Fibroblast of pulmonary artery (primary cell): ENCODE measurements around the gene SLC16A11.

Source experiments
- DNase-seq: peaks from one replicate; pipeline ENCODE4 v3.0.0-alpha.2; 2010; ENCODE audit warnings: low read depth
- H3K4me3 ChIP-seq: replicated peaks from 2 replicates; pipeline ENCODE4 v1.5.1; 2011; ENCODE audit warnings: low read depth, mild to moderate bottlenecking, control low read depth, low read length, moderate library complexity
- CTCF ChIP-seq: IDR thresholded peaks from 2 replicates; pipeline ENCODE4 v1.5.1; 2011; ENCODE audit warnings: mild to moderate bottlenecking, control low read depth, low read length, inconsistent platforms; ENCODE audit errors: missing control alignments

The SLC16A11 gene

GRCh38 chr17:7042501-7043181, 1.3 kb downstream of the SLC16A11 start:
- H3K4me3 ChIP-seq, result peak overlapping the region; percentile 50
- no peak for TF ChIP-seq CTCF
- DNase-seq, result no peak

DNA sequence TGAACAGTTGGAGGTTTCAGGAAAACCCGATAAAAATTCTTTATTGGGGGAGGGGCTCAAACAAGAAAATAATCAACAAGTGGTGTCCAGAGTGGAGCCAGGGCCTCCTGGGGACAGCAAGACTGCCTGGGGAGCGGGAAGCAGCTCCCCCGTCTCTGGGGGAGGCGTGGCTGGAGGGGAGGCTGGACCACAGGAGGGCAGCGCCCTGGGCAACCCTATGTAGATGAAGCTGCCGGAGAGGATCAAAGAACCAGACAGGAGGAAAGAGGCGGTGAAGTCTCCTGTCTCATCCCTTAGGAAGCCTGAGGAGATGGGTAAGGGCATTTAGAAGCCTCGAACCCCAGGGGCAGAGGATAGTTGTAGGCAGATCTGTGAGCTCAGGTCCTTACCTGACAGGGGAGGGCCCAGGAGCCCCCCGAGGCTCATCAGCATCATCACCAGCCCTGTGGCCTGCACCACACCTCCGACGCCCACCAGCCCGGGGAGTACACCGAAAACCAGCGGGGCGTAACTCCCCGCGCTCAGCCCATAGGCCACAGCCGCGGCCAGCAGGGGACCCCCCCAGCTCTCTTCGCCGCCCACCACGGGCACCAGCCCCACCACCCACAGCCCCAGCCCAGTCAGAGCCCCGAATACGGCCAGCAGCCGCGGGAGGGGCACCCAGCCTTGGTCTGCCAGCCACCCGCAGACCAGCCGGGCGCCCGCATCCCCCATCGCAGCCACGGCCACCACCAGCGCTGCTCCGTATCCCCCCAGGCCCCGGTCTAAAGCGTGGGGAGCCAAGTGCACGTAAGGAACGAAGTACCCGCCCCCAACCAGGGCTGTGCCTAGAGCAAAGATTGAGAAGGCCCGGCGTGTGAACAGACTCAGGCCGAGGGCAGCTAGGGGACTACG, 2.0 kb downstream of the SLC16A11 start:
- no peak for TF ChIP-seq CTCF
- peak overlapping the region; percentile 19 for H3K4me3 ChIP-seq
- no peak for DNase-seq

- no peak overlapping the region for H3K4me3 ChIP-seq
- TF ChIP-seq CTCF, result no peak
- DNase-seq, result no peak
These were observed 4.1 kb downstream of the SLC16A11 start for GRCh38 chr17:7039832-7040231.

DNA sequence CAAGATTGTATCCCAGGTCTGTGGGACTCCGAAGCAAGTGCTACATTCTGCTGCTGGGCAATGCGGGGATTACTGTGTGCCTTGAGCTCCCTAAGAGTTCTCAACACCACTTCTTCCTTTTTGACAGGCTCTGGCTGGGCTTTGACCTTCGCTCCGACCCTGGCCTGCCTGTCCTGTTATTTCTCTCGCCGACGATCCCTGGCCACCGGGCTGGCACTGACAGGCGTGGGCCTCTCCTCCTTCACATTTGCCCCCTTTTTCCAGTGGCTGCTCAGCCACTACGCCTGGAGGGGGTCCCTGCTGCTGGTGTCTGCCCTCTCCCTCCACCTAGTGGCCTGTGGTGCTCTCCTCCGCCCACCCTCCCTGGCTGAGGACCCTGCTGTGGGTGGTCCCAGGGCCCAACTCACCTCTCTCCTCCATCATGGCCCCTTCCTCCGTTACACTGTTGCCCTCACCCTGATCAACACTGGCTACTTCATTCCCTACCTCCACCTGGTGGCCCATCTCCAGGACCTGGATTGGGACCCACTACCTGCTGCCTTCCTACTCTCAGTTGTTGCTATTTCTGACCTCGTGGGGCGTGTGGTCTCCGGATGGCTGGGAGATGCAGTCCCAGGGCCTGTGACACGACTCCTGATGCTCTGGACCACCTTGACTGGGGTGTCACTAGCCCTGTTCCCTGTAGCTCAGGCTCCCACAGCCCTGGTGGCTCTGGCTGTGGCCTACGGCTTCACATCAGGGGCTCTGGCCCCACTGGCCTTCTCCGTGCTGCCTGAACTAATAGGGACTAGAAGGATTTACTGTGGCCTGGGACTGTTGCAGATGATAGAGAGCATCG, 5.6 kb downstream of the SLC16A11 start:
- no peak for DNase-seq
- no peak overlapping the region for H3K4me3 ChIP-seq
- TF ChIP-seq CTCF, result no peak

DNA sequence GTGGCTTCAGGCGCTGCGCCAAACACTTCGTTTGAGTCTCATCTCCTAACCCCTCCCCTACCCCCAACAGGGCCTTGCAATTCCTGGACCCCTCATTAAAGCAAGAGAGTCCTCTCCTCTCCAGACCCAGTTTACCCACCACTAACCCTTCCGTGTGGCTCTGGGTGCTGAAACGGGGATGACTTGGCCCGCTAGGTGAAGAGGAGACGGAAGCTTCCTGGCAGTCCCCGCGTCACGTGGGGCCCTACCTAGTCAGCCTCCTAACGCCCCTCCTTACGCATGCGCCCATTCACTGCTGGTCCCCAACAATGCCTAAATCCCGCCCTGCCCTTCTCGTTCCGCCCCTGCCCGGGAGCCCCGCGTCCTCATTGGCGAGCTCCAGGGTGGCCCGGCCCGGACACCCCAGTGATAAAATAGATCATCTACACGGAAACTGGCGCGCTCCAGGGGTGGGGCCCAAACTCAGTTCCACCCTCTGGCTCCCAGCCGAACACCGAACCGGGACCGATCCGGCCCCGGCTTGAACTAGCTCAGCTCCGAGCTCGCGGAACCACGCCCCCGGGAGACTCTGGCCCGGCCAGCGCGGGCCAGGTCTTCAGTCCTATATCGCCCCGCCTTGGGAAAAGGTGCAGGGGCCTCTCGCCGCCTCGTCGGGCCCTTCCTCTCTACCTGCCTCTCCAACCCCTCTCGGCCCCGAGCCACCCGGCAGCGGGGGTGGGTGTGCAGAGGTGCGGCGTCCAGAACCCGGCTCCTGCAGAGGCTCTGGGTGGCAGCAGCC, 8.1 kb downstream of the SLC16A11 start, which contains the start of gene SLC16A13:
Gene SLC16A13, plus strand, starts transcription at position 425 of the 778 bp plus-strand sequence. CDS start 368 bp downstream, outside the sequence.
- TF ChIP-seq CTCF, result no peak
- H3K4me3 ChIP-seq, result peak within 1 kb of the TSS; percentile 79
- DNase-seq, result peak; percentile 96

DNA sequence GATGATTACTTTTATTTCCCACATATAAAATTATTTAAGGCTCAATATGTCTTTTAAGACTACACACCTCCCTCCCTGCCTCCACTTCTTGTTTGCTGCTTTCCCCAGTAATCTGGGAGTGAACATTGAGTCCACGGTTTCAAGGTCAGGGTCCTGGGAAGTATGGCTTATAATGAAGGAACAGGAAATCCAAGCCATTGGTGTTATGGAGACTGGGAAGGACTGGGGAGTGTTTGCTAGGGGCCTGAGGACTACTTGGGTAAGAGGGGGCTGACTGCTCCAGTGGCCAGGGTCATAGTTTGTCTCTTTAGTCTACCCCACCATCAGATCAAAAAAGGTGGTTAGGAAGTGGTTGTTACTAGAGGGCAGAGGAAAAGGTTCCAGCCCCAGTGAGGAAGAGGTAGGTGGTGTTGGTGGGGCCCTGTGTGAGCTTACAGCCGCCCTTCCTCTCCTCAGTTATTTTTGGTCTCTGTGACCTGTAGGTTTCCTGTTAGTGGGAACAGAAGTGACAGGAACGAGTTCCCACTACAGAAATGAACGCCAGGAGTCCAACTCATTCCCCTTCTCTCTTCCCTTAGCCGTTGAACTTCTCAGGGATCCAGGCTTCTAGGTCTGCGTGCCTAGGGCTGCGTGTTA, 8.8 kb downstream of the SLC16A11 start:
- TF ChIP-seq CTCF, result no peak
- DNase-seq, result no peak
- H3K4me3 ChIP-seq, result peak overlapping the region; percentile 79
